ENCODE data around the gene RNU1-3.
"Not testable (repeated sequence)": the region's sequence is repeated elsewhere in the genome, so short reads cannot be mapped to it uniquely, and the experiment has no call there.

The RNU1-3 gene

DNA sequence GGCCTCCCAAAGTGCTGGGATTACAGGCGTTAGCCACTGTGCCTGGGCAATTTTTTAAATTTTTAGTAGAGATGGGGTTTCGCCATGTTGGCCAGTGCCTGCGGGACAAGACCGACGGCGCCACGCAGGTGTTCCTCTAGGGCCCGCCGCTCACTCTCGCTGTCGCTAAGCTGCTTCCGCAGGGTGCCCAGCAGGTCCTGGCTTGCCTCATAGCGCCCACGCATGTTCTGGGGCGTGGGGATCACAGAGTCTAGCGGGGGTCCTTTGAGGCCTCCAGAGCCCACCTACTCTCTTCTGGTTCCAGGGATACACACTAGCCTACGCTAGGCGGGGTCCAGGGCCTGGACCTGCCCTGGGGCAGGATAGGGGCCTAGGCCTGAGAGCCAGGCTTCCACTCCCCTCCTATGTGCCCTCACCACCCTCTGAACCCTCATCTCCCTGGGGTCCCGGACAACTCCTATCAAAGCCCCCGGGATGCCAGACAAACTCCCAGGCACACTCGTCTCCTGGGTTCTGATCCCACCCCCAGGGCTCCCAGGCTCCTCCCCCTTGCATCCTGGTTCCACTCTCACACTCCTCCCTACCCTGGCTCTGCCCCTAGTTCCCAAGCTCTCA, 36.7 kb downstream of the RNU1-3 start:
- not testable (repeated sequence) for H3K27ac Mint-ChIP-seq, H3K9me3 Mint-ChIP-seq
- H3K36me3 Mint-ChIP-seq (ENCODE audit: low read depth): peaks cover 52% of the 10 kb centered on the region

DNA sequence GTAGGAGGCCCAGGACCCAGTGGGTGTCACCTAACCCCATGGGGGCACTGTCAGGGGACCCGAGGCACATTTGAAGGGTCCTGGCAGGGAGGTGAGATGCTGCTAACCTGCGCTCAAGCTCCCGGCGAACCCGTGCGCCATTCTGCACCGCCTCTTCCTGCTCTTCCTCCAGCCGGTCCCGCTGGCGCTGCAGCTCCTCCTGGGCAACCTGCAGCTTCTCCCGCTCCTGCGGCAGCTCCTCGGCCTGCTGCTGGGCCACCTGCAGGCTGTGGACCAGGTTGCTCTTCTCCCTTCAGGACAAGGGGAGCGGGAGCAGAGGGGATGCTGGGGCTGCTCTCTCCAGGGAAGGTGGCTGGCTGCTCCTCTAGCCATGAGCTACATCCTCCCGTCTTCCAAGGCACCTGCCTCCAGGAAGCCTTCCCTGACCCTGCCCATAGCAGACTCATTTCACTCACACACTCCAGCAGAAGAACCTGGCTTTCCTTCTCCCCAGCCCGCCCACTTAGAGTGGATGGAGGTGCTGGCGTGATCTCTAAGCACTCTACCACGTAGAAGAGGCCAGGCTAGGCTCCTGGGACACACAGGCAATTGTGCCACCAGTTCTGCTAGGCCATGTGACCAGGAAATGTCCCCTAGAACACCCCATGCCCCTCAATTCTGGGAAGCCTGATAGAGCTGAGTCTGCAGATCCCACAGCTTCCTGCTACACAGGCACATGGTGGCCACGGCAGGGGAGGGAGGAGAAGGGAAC, 38.2 kb downstream of the RNU1-3 start:
- no peaks in the 10 kb centered on the region for H3K9me3 Mint-ChIP-seq
- peaks cover 46% of the 10 kb centered on the region for H3K36me3 Mint-ChIP-seq (ENCODE audit: low read depth)
- no peaks in the 10 kb centered on the region for H3K4me1 Mint-ChIP-seq (ENCODE audit: low read depth)
- no peak for DNase-seq (ENCODE audit: low spot score)
- H3K27me3 Mint-ChIP-seq (ENCODE audit: low read depth): no peaks in the 10 kb centered on the region
- no peak overlapping the region for H3K4me3 Mint-ChIP-seq
- H3K27ac Mint-ChIP-seq: no peak overlapping the region

More for the DNA sequence above, 36.7 kb downstream of the RNU1-3 start:
- H3K27me3 Mint-ChIP-seq (ENCODE audit: low read depth); H3K4me1 Mint-ChIP-seq (ENCODE audit: low read depth); H3K4me3 Mint-ChIP-seq; DNase-seq (ENCODE audit: low spot score): not testable (repeated sequence)

DNA sequence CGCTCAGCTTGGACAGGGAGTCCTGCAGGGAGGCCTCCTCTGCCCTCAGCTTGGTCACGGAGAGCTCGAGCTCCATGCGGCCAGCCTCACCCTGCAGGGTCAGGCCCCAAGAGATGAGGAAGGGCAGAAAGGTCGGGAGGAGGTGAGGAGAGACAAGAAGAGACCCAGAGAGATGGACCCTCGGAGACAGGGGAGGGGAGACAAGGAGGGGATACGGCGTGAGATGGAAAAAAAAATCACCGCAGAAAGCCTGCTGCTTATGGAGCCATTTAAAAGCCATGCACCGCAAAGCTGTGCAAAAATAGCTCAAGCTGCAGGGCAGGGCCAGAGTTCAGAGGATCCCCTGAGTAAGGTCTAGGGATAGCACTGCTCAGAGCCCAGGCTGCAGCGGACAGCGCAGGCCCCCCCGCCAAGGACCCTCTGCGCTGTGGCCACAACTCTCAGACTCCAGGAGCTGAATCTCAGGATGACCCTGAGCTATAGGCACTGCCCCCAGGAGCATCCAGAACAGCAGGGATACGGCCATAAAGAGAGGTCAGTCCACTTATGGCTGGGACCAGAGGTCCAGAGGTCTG, 40.3 kb downstream of the RNU1-3 start:
- not testable (repeated sequence) for H3K4me1 Mint-ChIP-seq (ENCODE audit: low read depth); H3K27ac Mint-ChIP-seq; H3K4me3 Mint-ChIP-seq; H3K27me3 Mint-ChIP-seq (ENCODE audit: low read depth); DNase-seq (ENCODE audit: low spot score); H3K9me3 Mint-ChIP-seq
- peaks cover 35% of the 10 kb centered on the region for H3K36me3 Mint-ChIP-seq (ENCODE audit: low read depth)

DNA sequence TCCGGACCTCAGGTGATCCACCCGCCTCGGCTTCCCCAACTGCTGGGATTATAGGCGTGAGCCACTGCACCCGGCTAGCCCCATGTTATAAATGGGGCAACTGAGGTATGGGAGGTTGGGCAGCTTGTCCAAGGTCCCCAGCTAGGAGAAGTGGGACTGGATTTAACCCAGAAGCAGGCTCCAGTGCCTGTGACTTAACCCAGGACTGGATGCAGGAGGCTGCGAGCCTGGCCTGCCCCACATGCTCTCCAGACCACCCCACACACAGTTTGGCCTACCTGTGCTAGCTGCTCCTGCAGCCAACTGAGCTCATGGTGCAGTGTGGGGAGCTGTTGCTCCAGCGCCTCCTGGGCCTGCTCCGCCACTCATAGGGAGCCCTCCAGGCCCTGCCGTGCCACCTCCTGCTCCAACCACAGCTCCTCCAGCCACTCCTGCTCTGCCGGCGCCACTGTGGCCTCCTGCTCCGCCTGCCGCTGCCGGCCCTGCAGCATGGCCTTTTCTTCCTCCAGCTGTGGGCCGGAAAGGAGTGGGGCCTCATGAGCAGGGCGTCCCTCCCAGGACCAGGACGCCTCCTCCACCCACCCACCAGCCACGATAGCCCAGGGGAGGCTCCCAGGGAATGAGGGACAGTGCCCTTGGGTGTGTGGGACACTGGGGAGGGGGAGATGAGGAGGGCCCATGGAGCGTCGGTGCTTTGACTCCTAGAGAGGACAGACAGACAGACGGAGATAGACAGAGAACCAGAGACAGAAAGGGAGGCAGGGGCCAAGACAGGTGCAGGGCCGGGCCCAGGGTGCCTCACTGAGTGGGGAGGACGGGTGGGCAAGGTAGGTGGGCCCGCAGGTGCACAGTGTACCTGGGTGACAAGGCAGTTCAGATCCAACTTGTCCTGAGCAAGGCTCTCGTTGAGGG, 41.0 kb downstream of the RNU1-3 start:
- Mint-ChIP-seq H3K4me1 (ENCODE audit: low read depth) (no peaks in the 10 kb centered on the region), H3K36me3 (ENCODE audit: low read depth) (peaks cover 29% of the 10 kb centered on the region), H3K27ac (no peak overlapping the region), H3K4me3 (no peak overlapping the region), H3K9me3 (no peaks in the 10 kb centered on the region), H3K27me3 (ENCODE audit: low read depth) (no peaks in the 10 kb centered on the region)
- no peak for DNase-seq (ENCODE audit: low spot score)

DNA sequence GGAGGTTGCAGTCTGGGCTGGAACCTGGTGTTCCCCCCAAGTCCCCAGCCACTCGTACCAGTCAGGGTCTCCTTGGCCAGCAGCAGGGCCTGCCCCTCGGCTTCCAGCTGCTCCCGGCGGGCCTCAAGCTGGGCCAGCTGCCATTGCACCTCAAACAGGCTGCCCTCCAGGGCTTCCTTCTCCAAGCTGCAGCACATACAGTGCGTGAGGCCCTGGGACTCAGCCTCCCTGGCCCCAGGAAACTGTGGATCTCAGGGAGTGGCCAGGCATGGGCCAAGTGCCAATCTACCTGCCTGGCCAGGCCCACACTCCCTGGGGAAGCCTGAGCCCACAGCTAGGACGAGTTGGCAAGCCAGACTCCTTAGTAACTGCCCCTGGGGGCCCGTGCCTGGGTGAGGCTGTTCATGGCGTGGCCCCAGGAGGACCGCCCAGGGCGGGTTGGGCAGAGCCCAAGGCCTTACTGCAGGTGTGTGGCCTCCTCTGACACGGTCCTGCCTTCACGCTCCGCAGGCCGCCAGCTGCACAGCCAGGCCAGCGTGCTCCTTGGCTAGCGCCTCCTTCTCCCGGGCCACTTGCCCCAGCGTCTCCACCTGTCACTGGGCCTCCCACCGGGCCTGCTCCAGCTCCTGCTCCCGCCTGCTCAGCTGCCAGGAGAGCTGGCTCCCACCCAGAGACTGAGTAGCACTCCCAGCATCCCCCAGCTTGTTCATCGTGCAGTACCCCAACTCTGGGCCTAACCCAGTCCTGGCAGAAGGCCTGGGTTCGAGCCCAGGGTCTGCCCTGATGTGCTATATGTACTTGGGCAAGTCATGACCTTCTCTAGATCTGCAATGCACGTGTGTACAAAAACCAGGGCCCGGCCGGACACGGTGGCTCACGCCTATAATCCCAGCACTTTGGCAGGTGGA, 42.7 kb downstream of the RNU1-3 start:
- H3K4me1 Mint-ChIP-seq (ENCODE audit: low read depth); H3K4me3 Mint-ChIP-seq; H3K9me3 Mint-ChIP-seq; H3K27ac Mint-ChIP-seq; H3K27me3 Mint-ChIP-seq (ENCODE audit: low read depth); DNase-seq (ENCODE audit: low spot score): not testable (repeated sequence)
- peaks cover 20% of the 10 kb centered on the region for H3K36me3 Mint-ChIP-seq (ENCODE audit: low read depth)

DNA sequence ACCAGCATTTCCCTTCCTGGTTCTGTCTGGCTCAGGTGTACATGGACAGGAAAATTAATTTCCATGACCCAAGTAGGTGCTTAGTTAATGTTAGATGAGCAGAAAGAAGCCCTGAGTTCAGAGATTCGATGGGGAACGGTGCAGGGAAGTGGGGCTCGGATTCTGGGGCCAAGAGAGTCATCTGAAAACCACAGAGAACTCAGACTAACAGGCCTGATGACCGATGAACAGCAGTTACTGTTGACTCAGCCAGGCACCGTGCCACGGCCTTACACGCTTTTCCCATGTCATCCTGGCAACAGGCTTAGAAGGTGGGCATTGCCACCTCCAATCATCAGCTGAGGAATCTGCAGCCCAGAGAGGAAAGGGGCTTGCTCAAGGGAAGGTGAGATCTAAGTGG, 43.4 kb downstream of the RNU1-3 start:
- not testable (repeated sequence) for H3K4me1 Mint-ChIP-seq (ENCODE audit: low read depth); H3K27ac Mint-ChIP-seq; H3K4me3 Mint-ChIP-seq; H3K27me3 Mint-ChIP-seq (ENCODE audit: low read depth); H3K9me3 Mint-ChIP-seq; DNase-seq (ENCODE audit: low spot score)
- peaks cover 14% of the 10 kb centered on the region for H3K36me3 Mint-ChIP-seq (ENCODE audit: low read depth)

DNA sequence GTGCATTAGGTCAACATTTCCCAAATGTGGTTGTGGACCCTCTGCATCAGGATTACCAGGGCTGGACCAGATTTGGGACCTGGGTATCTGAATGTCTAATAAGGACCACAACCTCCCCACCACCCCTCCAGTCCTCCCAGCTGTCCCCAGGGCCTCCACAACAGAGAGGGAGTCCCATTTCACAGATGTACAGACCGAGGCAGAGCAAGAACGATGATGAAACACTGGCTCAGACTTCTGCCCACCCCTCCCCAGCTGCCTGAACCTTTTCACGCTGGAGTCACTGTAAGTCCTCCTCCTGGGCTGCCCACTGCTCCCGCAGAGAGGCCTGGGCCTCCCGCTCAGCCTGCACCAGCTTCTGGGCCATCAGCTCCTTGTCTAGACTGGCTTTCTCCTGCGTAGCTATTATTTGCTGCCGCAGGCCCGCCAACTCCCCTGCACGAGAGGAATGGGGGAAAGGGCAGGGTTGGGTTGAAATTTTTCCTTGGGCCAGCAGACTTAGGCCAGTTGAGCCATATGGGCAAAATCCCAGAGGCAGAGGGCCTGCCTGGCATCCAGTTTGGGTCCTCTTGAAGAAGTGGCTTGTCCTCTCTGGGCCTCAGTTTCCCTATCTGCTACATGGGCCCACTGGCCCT, 45.0 kb downstream of the RNU1-3 start:
- not testable (repeated sequence) for H3K27me3 Mint-ChIP-seq (ENCODE audit: low read depth); DNase-seq (ENCODE audit: low spot score); H3K27ac Mint-ChIP-seq; H3K9me3 Mint-ChIP-seq; H3K4me1 Mint-ChIP-seq (ENCODE audit: low read depth); H3K4me3 Mint-ChIP-seq; H3K36me3 Mint-ChIP-seq (ENCODE audit: low read depth)

DNA sequence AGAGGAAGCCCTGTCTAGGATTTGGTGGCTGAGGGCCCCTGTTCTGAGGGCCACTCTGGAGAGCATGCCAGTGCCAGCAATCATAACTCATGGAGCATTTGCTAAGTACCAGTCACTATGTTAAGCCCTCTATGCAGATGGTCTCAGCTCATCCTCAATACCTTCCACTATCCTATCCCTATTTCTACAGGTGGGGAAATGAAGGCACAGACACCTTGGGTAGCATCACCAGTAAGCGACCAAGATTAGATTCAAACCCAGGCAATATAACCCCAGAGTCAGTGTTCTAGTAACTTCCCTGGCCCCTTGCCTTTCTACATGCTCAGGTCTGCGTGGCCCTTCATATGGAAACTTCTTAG, 45.5 kb downstream of the RNU1-3 start:
- Mint-ChIP-seq H3K4me3 (no peak overlapping the region), H3K36me3 (ENCODE audit: low read depth) (peaks cover 7% of the 10 kb centered on the region), H3K27ac (no peak overlapping the region), H3K9me3 (no peaks in the 10 kb centered on the region), H3K27me3 (ENCODE audit: low read depth) (no peaks in the 10 kb centered on the region), H3K4me1 (ENCODE audit: low read depth) (no peaks in the 10 kb centered on the region)
- no peak for DNase-seq (ENCODE audit: low spot score)

DNA sequence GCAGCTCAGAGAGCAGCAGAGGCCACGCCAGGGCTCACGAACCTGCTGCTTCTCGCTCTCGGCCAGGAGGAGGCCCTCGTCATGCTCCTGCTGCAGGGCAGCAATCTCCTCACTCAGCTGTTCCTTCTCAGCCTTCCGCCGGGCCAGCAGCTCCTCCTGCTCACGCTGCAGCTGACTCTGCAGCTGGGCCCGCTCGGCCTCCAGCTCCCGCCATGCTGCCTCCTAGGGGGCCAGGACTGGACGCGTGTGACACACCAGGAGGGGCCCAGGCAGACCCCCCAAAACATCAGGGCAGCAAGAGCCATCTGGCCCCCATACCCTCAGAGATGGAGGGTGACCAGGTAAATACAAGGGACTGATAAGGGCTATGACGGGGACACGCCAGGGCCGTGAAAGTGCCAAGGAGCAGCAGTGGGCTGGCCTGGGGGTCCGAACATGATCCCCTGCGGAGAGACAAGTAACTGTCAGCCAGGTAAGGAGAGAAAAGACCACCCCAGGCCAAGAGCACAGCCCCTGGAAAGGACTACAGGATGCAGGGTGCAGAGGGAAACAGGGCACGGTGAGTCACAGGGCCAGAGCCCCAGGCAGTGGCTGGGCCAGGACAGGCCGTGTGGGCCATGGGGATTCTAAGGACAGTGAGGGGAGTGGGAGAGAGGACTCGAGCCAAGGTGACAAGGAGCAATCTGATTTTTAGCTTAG, 46.8 kb downstream of the RNU1-3 start:
- H3K9me3 Mint-ChIP-seq; H3K27ac Mint-ChIP-seq; H3K4me1 Mint-ChIP-seq (ENCODE audit: low read depth); DNase-seq (ENCODE audit: low spot score); H3K4me3 Mint-ChIP-seq; H3K27me3 Mint-ChIP-seq (ENCODE audit: low read depth); H3K36me3 Mint-ChIP-seq (ENCODE audit: low read depth): not testable (repeated sequence)

DNA sequence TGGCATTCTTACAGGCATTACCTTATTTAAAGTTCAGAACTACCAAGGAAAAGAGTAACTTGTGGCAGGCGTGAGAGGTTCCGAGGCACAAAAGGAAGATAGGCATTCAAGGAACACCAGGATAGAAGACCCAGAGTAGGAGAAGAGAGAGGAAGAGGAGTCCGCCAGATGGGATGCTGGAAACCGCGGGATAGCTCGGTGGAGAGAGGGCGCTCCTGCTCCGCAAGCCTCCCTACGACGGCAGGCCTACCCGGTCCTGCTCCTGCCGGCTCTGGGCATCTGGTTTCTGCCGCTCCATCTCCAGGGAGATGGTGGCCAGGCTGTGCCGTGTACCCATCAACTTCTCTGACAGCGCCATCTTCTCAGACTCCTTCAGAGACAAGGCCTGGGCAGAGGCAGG, 48.0 kb downstream of the RNU1-3 start:
- no peaks in the 10 kb centered on the region for H3K4me1 Mint-ChIP-seq (ENCODE audit: low read depth)
- no peak overlapping the region for H3K4me3 Mint-ChIP-seq
- no peaks in the 10 kb centered on the region for H3K27me3 Mint-ChIP-seq (ENCODE audit: low read depth)

DNA sequence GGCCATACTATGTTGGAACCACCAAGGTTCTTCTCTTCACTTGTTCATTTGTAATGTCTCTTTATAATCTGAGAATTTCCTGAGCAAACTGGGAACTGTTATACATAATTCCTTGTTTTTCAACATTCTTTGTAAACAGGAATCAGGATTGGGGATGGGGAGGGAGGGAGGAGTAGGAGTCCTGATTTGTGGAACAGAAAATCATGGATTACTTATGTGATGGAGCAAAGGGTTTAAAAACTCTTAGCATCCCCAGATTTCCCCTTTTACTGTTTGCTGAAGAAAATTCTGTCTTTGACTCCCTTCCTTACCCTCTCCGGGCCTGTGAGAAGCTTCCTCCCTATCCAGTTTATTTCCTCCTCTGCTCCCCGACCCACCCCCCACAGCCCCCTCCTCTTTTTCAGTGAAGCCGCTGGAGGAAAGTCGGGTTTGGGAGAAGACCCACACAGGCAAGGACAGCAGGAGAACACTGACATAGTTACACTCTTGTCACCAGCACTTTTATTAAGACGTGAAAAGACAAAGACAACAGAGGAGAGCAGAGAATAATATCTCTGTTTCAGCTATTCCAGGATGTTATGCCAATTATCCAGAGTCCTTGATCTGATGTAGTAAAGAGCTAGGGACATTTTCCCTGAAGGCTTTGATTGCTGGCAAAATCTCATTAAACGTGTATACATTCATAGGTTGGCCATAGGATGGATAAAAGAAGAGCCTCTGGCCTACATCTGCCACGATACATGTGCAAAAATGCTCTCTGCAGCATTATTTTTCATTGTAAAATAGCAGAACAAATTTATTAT, 48.8 kb downstream of the RNU1-3 start:
- H3K27ac Mint-ChIP-seq: no peak overlapping the region
- no peaks in the 10 kb centered on the region for H3K9me3 Mint-ChIP-seq
- H3K4me1 Mint-ChIP-seq (ENCODE audit: low read depth): no peaks in the 10 kb centered on the region
- no peak for DNase-seq (ENCODE audit: low spot score)
- H3K27me3 Mint-ChIP-seq (ENCODE audit: low read depth): no peaks in the 10 kb centered on the region
- no peaks in the 10 kb centered on the region for H3K36me3 Mint-ChIP-seq (ENCODE audit: low read depth)
- no peak overlapping the region for H3K4me3 Mint-ChIP-seq

More for the DNA sequence above, 48.0 kb downstream of the RNU1-3 start:
- no peak overlapping the region for H3K27ac Mint-ChIP-seq
- no peaks in the 10 kb centered on the region for H3K9me3 Mint-ChIP-seq
- DNase-seq (ENCODE audit: low spot score): no peak
- H3K36me3 Mint-ChIP-seq (ENCODE audit: low read depth): no peaks in the 10 kb centered on the region

DNA sequence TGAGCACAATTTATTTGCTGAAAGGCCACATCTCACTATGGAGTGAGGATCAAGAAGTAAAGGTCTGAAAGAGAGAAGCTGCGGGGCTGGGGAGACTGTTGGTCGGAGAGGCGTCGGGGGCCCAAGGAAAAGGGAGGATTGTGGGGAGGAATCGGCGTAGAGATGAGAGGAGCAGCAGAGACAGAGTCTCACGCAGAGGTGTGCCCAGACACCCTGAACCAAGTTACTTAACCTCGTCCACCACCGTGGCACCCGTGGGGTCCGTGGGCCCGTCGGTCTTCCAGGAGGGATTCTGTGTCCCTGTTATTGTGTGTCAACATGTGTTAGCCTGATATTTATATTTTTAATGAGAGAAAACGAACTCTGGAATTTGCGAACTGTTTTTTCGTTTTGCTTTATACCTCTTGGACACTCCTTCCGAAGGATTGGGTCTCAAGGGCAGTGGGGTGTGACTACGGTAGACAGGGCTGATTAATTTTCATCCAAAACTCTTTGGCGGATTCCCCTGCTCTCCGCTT, 49.6 kb downstream of the RNU1-3 start:
- DNase-seq (ENCODE audit: low spot score): no peak
- no peaks in the 10 kb centered on the region for H3K4me1 Mint-ChIP-seq (ENCODE audit: low read depth)
- no peaks in the 10 kb centered on the region for H3K9me3 Mint-ChIP-seq
- H3K27me3 Mint-ChIP-seq (ENCODE audit: low read depth): no peaks in the 10 kb centered on the region
- H3K27ac Mint-ChIP-seq: no peak overlapping the region
- H3K4me3 Mint-ChIP-seq: no peak overlapping the region
- H3K36me3 Mint-ChIP-seq (ENCODE audit: low read depth): no peaks in the 10 kb centered on the region
